K562 (cell line): ENCODE data around the gene IFI27L2. TPM values are rescaled to one million over a fixed set of nuclear protein-coding genes. Genes with fewer than 3 reads are reported as not detected.

Source experiments
- ATAC-seq: fragments of 200-7000 bp; cut with Tn5 transposase; 3 replicates; pipeline ENCODE4 v1.9.1; 2020; ENCODE audit warnings: moderate library complexity
- BruUV-seq: library from RNA; stranded (reverse); fragments of 400-500 nt; replicated peaks from 2 replicates; lab custom pipeline; 2021; lab: Mats Ljungman, UMichigan
- CTCF ChIA-PET: fragments of 300-600 bp; formaldehyde crosslinking; extraction: SDS; loops from one replicate; lab custom pipeline; 2021; ENCODE audit warnings: low intra/inter-chr PET ratio; lab: Yijun Ruan, JAX
- POLR2A ChIA-PET: fragments of 300-600, 350-650 bp; sonication (Branson Sonifier 250); formaldehyde crosslinking; extraction: SDS; loops from one replicate; lab custom pipeline; 2021; ENCODE audit warnings: antibody characterized with exemption, inconsistent platforms; lab: Yijun Ruan, JAX
- DNase-seq, 4 experiments: peaks; one replicate each; pipeline versions ENCODE4 v3.0.0 to v3.0.0-alpha.2; 2011 to 2018; ENCODE audit warnings: low spot score in 3 of 4, mixed read lengths in 3 of 4; ENCODE audit errors: extremely low read depth in 1 of 4
- FAIRE-seq: peaks from 2 replicates; lab custom pipeline; 2011; peaks lifted over from hg19 to GRCh38; lab: Jason Lieb, UNC
- H2AFZ ChIP-seq: 2 replicates; pipeline ENCODE4 v1.6.0; 2011; ENCODE audit warnings: low read depth, low read length, control low read depth, inconsistent platforms
- H3K27ac ChIP-seq: fragments of 200-600 bp; 3 replicates; pipeline ENCODE4 v1.8.0; 2011; ENCODE audit warnings: low read depth, mild to moderate bottlenecking, control low read depth, inconsistent platforms, low read length, moderate library complexity, mixed read lengths; ENCODE audit errors: extremely low read depth
- H3K27me3 ChIP-seq, 2 experiments: fragments of 300-600 bp in 1 of 2; 2 replicates in 1 of 2; 3 replicates in 1 of 2; pipeline versions ENCODE4 v1.6.0 to v1.8.0; 2011; ENCODE audit warnings: inconsistent platforms in 2 of 2, low read length in 2 of 2, mild to moderate bottlenecking in 1 of 2, mixed read lengths in 1 of 2, moderate library complexity in 1 of 2; ENCODE audit not compliant: control insufficient read depth in 2 of 2, insufficient read depth in 2 of 2
- H3K36me3 ChIP-seq: fragments of 300-600 bp; 3 replicates; pipeline ENCODE4 v1.8.0; 2011; ENCODE audit warnings: mild to moderate bottlenecking, low read length, inconsistent platforms; ENCODE audit not compliant: control insufficient read depth, insufficient read depth
- H3K4me1 ChIP-seq, 2 experiments: fragments of 200-600 bp in 1 of 2; replicated peaks in 1 of 2; 2 replicates in 1 of 2; 3 replicates in 1 of 2; pipeline versions ENCODE4 v1.5.1 to v1.8.0; 2011; ENCODE audit warnings: inconsistent platforms in 2 of 2, low read length in 2 of 2, mild to moderate bottlenecking in 1 of 2, mixed read lengths in 1 of 2, moderate library complexity in 1 of 2; ENCODE audit not compliant: control insufficient read depth in 2 of 2, insufficient read depth in 2 of 2
- H3K4me2 ChIP-seq: 2 replicates; pipeline ENCODE4 v1.6.1; 2011; ENCODE audit warnings: low read length, control low read depth, inconsistent platforms, mixed read lengths; ENCODE audit not compliant: insufficient read depth
- H3K4me3 ChIP-seq: fragments of 200-600 bp; sonication (generic), shearing (Covaris generic); 2 replicates; pipeline ENCODE4 v1.5.1; 2016; ENCODE audit warnings: control low read depth, inconsistent platforms
- H3K79me2 ChIP-seq: fragments of 200-600 bp; 3 replicates; pipeline ENCODE4 v1.8.0; 2011; ENCODE audit warnings: low read length, inconsistent platforms; ENCODE audit not compliant: control insufficient read depth, insufficient read depth
- H3K9ac ChIP-seq, 2 experiments: 2 replicates each; pipeline versions ENCODE4 v1.6.0 to v1.6.1; 2011; ENCODE audit warnings: low read depth in 2 of 2, low read length in 2 of 2, control low read depth in 1 of 2, inconsistent platforms in 1 of 2, mild to moderate bottlenecking in 1 of 2, mixed read lengths in 1 of 2; ENCODE audit not compliant: insufficient read depth in 1 of 2
- H3K9me1 ChIP-seq: one replicate; pipeline ENCODE4 v1.6.0; 2011; ENCODE audit warnings: inconsistent platforms, mild to moderate bottlenecking, low read length, moderate library complexity; ENCODE audit not compliant: control insufficient read depth, insufficient read depth
- H3K9me3 ChIP-seq: replicated peaks from 2 replicates; pipeline ENCODE4 v1.5.1; 2011; ENCODE audit warnings: low read depth, low read length, inconsistent platforms; ENCODE audit not compliant: control insufficient read depth, insufficient read depth
- H4K20me1 ChIP-seq: replicated peaks from 2 replicates; pipeline ENCODE4 v1.6.1; 2011; ENCODE audit warnings: low read length, inconsistent platforms, mixed read lengths; ENCODE audit not compliant: control insufficient read depth, insufficient read depth
- HDAC8 ChIP-seq: fragments of 450-650 bp; IDR thresholded peaks from 2 replicates; pipeline ENCODE4 v1.6.1; 2016; ENCODE audit warnings: mild to moderate bottlenecking, missing genetic modification characterization, moderate library complexity, missing compliant biosample characterization
- HSF4 ChIP-seq: fragments of 250-450 bp; sonication (Bioruptor Pico); IDR thresholded peaks from 2 replicates; pipeline ENCODE4 v2.1.2; 2022; ENCODE audit warnings: mild to moderate bottlenecking, moderate library complexity, borderline replicate concordance
- MECOM ChIP-seq: fragments of 250-450 bp; sonication (Bioruptor Pico); IDR thresholded peaks from 2 replicates; pipeline ENCODE4 v1.8.0; 2022; ENCODE audit warnings: inconsistent platforms
- RUNX1 ChIP-seq: sonication (generic); IDR thresholded peaks from 2 replicates; pipeline ENCODE4 v1.6.1; 2016; ENCODE audit warnings: antibody characterized with exemption, low read depth
- SIX5 ChIP-seq, 2 experiments: IDR thresholded peaks; 2 replicates each; pipeline ENCODE4 v1.6.1; 2011; ENCODE audit warnings: low read length in 2 of 2, borderline replicate concordance in 1 of 2, low read depth in 1 of 2, mild to moderate bottlenecking in 1 of 2, moderate library complexity in 1 of 2; ENCODE audit not compliant: insufficient read depth in 1 of 2
- ZKSCAN1 ChIP-seq: fragments of 150-350 bp; IDR thresholded peaks from 2 replicates; pipeline ENCODE4 v1.6.1; 2016; ENCODE audit warnings: low read depth, low read length
- WGBS: fragments of 100-300 bp; shearing (Covaris generic); methylation state at CpG from one replicate; pipeline ENCODE4 v1.1.6; 2016; ENCODE audit warnings: low coverage, mixed read lengths; ENCODE audit not compliant: insufficient coverage; ENCODE audit errors: missing lambda C conversion rate; 5-methylcytosine and 5-hydroxymethylcytosine counted together
- in situ Hi-C: fragments of 300-500 bp; cut with MboI; formaldehyde crosslinking; loops from 4 replicates; pipeline ENCODE4 v1.15.0; 2018; ENCODE audit warnings: inconsistent platforms, mixed read lengths
- intact Hi-C: fragments of 100-400 bp; cut with micrococcal nuclease; formaldehyde crosslinking; loops from 2 replicates; pipeline ENCODE4 v1.14.2; 2022
- polyA plus RNA-seq, 8 experiments: library from polyadenylated mRNA; depleted of rRNA in 4 of 8; stranded (reverse) in 5 of 8; unstranded in 3 of 8; fragments of >200 nt; fragmentation: Nextera tagmentation in 2 of 8; fragmentation: Illumina TruSeq in 1 of 8; extraction: Ambion mirVana in 2 of 8; extraction: Trizol in 1 of 8; gene quantifications; 2 replicates each; pipeline versions ENCODE4 v1.2.1 to v1.2.3, GENCODE V29; 2011 to 2014; ENCODE audit warnings: inconsistent platforms in 1 of 8, missing spikeins in 1 of 8
- total RNA-seq, 7 experiments: library from RNA; depleted of rRNA in 6 of 7; stranded (reverse); fragments of >200 nt in 6 of 7; fragmentation: Illumina TruSeq in 2 of 7; extraction: Trizol in 2 of 7; gene quantifications; 2 replicates each; pipeline versions ENCODE4 v1.2.1 to v1.2.3, GENCODE V29; 2011 to 2021; ENCODE audit warnings: low replicate concordance in 1 of 7
- TF ChIP-seq, protein P1 (sequence below): fragments of 450-650 bp; formaldehyde crosslinking; IDR thresholded peaks from 2 replicates; pipeline ENCODE4 v1.4.0; 2022; ENCODE audit warnings: missing genetic modification characterization
- TF ChIP-seq, protein P2 (sequence below): fragments of 450-650 bp; formaldehyde crosslinking; IDR thresholded peaks from 2 replicates; pipeline ENCODE4 v1.4.0; 2020; ENCODE audit warnings: mild to moderate bottlenecking

IFI27L2 gene
- total and polyA plus RNA-seq, 9 of the 15 experiments (the other 6 are each of a cell fraction or from before 2014, with no cell fraction given): 1.0 to 9.3 (median 4.1) TPM

DNA sequence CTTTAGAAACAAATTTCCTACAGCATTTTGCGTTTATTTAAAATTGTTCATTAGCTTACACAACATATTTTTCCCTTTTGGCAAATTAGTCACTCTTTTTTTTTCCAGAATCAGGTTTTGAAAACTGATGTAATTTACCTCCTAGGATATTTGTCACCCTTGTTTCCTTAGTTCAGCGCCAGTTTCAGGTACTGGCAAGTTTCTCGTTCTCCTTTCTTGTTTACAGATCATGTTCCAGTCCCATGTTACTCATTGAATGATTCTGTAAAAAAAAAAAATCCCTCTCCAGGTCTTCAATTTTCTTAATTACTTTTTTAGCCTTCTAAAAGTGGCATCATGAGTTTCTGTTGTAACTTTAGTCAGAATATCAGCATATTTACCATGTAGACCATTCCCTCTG, 47.4 kb upstream of the IFI27L2 start:
- intact Hi-C loops: no loop called here

More for the DNA sequence above, 47.4 kb upstream of the IFI27L2 start:
- ChIA-PET POLR2A (no interaction called here), CTCF (no interaction called here)
- no peaks in the 10 kb centered on the region for H3K9me1 ChIP-seq
- H3K9ac ChIP-seq: no peak overlapping the region
- H3K9me3 ChIP-seq: no peaks in the 10 kb centered on the region
- peaks cover 0 to 16% of the 10 kb centered on the region in 2 experiments; a peak in 2 of 5 replicates for H3K4me1 ChIP-seq
- no peaks in the 10 kb centered on the region for H3K36me3 ChIP-seq
- TF ChIP-seq, protein P1, sequence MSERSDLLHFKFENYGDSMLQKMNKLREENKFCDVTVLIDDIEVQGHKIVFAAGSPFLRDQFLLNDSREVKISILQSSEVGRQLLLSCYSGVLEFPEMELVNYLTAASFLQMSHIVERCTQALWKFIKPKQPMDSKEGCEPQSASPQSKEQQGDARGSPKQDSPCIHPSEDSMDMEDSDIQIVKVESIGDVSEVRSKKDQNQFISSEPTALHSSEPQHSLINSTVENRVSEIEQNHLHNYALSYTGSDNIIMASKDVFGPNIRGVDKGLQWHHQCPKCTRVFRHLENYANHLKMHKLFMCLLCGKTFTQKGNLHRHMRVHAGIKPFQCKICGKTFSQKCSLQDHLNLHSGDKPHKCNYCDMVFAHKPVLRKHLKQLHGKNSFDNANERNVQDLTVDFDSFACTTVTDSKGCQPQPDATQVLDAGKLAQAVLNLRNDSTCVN (CRISPR knock-in tag): no peak
- TF ChIP-seq RUNX1 (no peak), MECOM (CRISPR knock-in tag) (no peak), ZKSCAN1 (no peak), SIX5 (IDR thresholded peaks at IDR 0.05; ENCODE audit: borderline replicate concordance in 1 of 2, insufficient read depth in 1 of 2, low read depth in 1 of 2, low read length in 2 of 2) (no peak), HDAC8 (tag) (no peak), HSF4 (CRISPR knock-in tag) (no peak)
- TF ChIP-seq, protein P2, sequence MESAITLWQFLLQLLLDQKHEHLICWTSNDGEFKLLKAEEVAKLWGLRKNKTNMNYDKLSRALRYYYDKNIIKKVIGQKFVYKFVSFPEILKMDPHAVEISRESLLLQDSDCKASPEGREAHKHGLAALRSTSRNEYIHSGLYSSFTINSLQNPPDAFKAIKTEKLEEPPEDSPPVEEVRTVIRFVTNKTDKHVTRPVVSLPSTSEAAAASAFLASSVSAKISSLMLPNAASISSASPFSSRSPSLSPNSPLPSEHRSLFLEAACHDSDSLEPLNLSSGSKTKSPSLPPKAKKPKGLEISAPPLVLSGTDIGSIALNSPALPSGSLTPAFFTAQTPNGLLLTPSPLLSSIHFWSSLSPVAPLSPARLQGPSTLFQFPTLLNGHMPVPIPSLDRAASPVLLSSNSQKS: no peak
- H3K79me2 ChIP-seq: no peaks in the 10 kb centered on the region
- BruUV-seq: no TSS peak
- DNase-seq (no peak), FAIRE-seq (no peak), ATAC-seq (no peak)
- peaks cover 0 to 2% of the 10 kb centered on the region in 2 experiments; a peak in 3 of 5 replicates for H3K27me3 ChIP-seq
- H3K4me2 ChIP-seq: no peak overlapping the region
- H3K4me3 ChIP-seq: no peak overlapping the region
- H2AFZ ChIP-seq: no peak overlapping the region
- no peaks in the 10 kb centered on the region for H4K20me1 ChIP-seq
- in situ Hi-C loops: loop anchor here (25.0 kb wide), 1 partner anchor 515 kb away; no protein-coding TSS in a partner anchor
- H3K27ac ChIP-seq: no peak overlapping the region
- 0% methylated on average over 3 of the region's 3 CpGs for WGBS
